NK-92 (cell line): ENCODE data around the gene SRP9.

Experiments used
- DNase-seq: peaks from one replicate; lab custom pipeline; 2025; ENCODE audit not compliant: unreplicated experiment; lab: John Stamatoyannopoulos, UW

SRP9 gene

GRCh38 chr1:225838793-225839192, 61.2 kb downstream of the SRP9 start:
- DNase-seq: no peak
